Spinal cord (tissue), 10 donors: ENCODE data around the gene CYP2S1. TPM values are rescaled to one million over a fixed set of nuclear protein-coding genes. Genes with fewer than 3 reads are reported as not detected.

ENCODE experiments used
- DNase-seq, 6 donors: peaks; one replicate each; pipeline versions ENCODE4 v3.0.0 to v3.0.0-alpha.2; 2013 to 2015; ENCODE audit warnings: low spot score in 6 of 6, low read depth in 4 of 6
- H3K27ac ChIP-seq: one replicate; pipeline ENCODE4 v1.5.1; 2013; ENCODE audit warnings: low read depth, low read length, control low read depth
- H3K27me3 ChIP-seq: one replicate; pipeline ENCODE4 v1.6.1; 2013; ENCODE audit warnings: low read length; ENCODE audit not compliant: control insufficient read depth, insufficient read depth
- H3K36me3 ChIP-seq: one replicate; pipeline ENCODE4 v1.6.1; 2013; ENCODE audit warnings: low read length; ENCODE audit not compliant: control insufficient read depth, insufficient read depth
- H3K4me1 ChIP-seq: one replicate; pipeline ENCODE4 v1.6.1; 2013; ENCODE audit warnings: low read length; ENCODE audit not compliant: control insufficient read depth, insufficient read depth
- H3K4me3 ChIP-seq: one replicate; pipeline ENCODE4 v1.5.1; 2013; ENCODE audit warnings: low read depth, low read length, control low read depth
- H3K9me3 ChIP-seq: one replicate; pipeline ENCODE4 v1.6.1; 2013; ENCODE audit warnings: low read length; ENCODE audit not compliant: control insufficient read depth, insufficient read depth
- WGBS: methylation state at CpG from one replicate; pipeline ENCODE4 v1.1.5; 2013; ENCODE audit warnings: missing lambda C conversion rate; ENCODE audit not compliant: insufficient coverage; 5-methylcytosine and 5-hydroxymethylcytosine counted together
- polyA plus RNA-seq, 2 donors: library from polyadenylated mRNA; unstranded; fragments of 120-200 nt; gene quantifications; one replicate each; pipeline ENCODE4 v1.2.1, GENCODE V29; 2013; ENCODE audit not compliant: insufficient read length in 2 of 2
- total RNA-seq, 2 donors: library from RNA; depleted of rRNA in 1 of 2; stranded (reverse); fragments of 120-200 nt in 1 of 2; fragments of >200 nt in 1 of 2; gene quantifications; one replicate each; pipeline versions ENCODE4 v1.2.3 to v1.2.4, GENCODE V29; 2013 to 2014
- donor health status: healthy.

The CYP2S1 gene
- total and polyA plus RNA-seq, 4 donors: 0.44 to 4.8 (median 3.5) TPM

- DNase-seq: no peak
- H3K27me3 ChIP-seq: peaks cover 5% of the 10 kb centered on the region
- peaks cover 41% of the 10 kb centered on the region for H3K4me1 ChIP-seq
- WGBS: 72% methylated on average over 6 of the region's 7 CpGs
- no peak overlapping the region for H3K27ac ChIP-seq
- no peaks in the 10 kb centered on the region for H3K9me3 ChIP-seq
- H3K4me3 ChIP-seq: no peak overlapping the region
- peaks cover 10% of the 10 kb centered on the region for H3K36me3 ChIP-seq
Measured at GRCh38 chr19:41217741-41218140, 24.7 kb downstream of the CYP2S1 start.

GRCh38 chr19:41218249-41218614 lies 25.2 kb downstream of the CYP2S1 start:
- Histone ChIP-seq H3K4me1 (peaks cover 41% of the 10 kb centered on the region), H3K27ac (peak overlapping the region; percentile 72), H3K9me3 (no peaks in the 10 kb centered on the region), H3K4me3 (no peak overlapping the region), H3K36me3 (peaks cover 10% of the 10 kb centered on the region), H3K27me3 (peaks cover 5% of the 10 kb centered on the region)
- WGBS: 57% methylated on average over 5 of the region's 7 CpGs
- no peak for DNase-seq

- DNase-seq: peak in 5 of 6 donors; percentile 48 to 91 (median 67)
- Histone ChIP-seq H3K27ac (peak within 1 kb of the TSS; percentile 72), H3K4me1 (peaks cover 41% of the 10 kb centered on the region), H3K27me3 (peaks cover 5% of the 10 kb centered on the region), H3K9me3 (no peaks in the 10 kb centered on the region), H3K4me3 (peak within 1 kb of the TSS; percentile 71), H3K36me3 (peaks cover 14% of the 10 kb centered on the region)
- 4% methylated on average over 30 of the region's 32 CpGs for WGBS
Measured at GRCh38 chr19:41218615-41219507, 25.8 kb downstream of the CYP2S1 start, which contains the start of gene AXL. Gene AXL, plus strand, starts transcription at chr19:41219223. Its CDS starts 170 bp downstream, at chr19:41219393.

- 42% methylated on average over 11 of the region's 16 CpGs for WGBS
- DNase-seq: no peak
- Histone ChIP-seq H3K27me3 (peaks cover 5% of the 10 kb centered on the region), H3K36me3 (peaks cover 14% of the 10 kb centered on the region), H3K27ac (peak overlapping the region; percentile 72), H3K4me3 (peak overlapping the region; percentile 71), H3K4me1 (peaks cover 41% of the 10 kb centered on the region), H3K9me3 (no peaks in the 10 kb centered on the region)
Measured at GRCh38 chr19:41219924-41220567, 27.0 kb downstream of the CYP2S1 start.

- Histone ChIP-seq H3K4me1 (peaks cover 43% of the 10 kb centered on the region), H3K4me3 (peak overlapping the region; percentile 71), H3K27ac (no peak overlapping the region), H3K27me3 (peaks cover 5% of the 10 kb centered on the region), H3K36me3 (peaks cover 14% of the 10 kb centered on the region), H3K9me3 (no peaks in the 10 kb centered on the region)
- WGBS: 70% methylated on average over 7 of the region's 9 CpGs
- DNase-seq: no peak
Measured at GRCh38 chr19:41220811-41221210, 27.8 kb downstream of the CYP2S1 start.

GRCh38 chr19:41221514-41222205 lies 28.6 kb downstream of the CYP2S1 start:
- Histone ChIP-seq H3K4me1 (peaks cover 48% of the 10 kb centered on the region), H3K36me3 (peaks cover 14% of the 10 kb centered on the region), H3K4me3 (no peak overlapping the region), H3K27ac (no peak overlapping the region), H3K9me3 (no peaks in the 10 kb centered on the region), H3K27me3 (peaks cover 5% of the 10 kb centered on the region)
- DNase-seq: no peak
- WGBS: 91% methylated on average over 12 of the region's 20 CpGs

GRCh38 chr19:41222240-41222639 lies 29.2 kb downstream of the CYP2S1 start:
- H3K4me1 ChIP-seq: peaks cover 48% of the 10 kb centered on the region

GRCh38 chr19:41223431-41224234 lies 30.6 kb downstream of the CYP2S1 start:
- H3K9me3 ChIP-seq: no peaks in the 10 kb centered on the region
- H3K36me3 ChIP-seq: peaks cover 14% of the 10 kb centered on the region
- H3K27ac ChIP-seq: no peak overlapping the region
- WGBS: 70% methylated on average over 8 of the region's 8 CpGs
- H3K4me3 ChIP-seq: no peak overlapping the region
- no peak for DNase-seq
- H3K4me1 ChIP-seq: peaks cover 40% of the 10 kb centered on the region
- H3K27me3 ChIP-seq: peaks cover 5% of the 10 kb centered on the region

More at GRCh38 chr19:41222240-41222639, 29.2 kb downstream of the CYP2S1 start:
- Histone ChIP-seq H3K27ac (no peak overlapping the region), H3K27me3 (peaks cover 5% of the 10 kb centered on the region), H3K9me3 (no peaks in the 10 kb centered on the region), H3K4me3 (no peak overlapping the region), H3K36me3 (peaks cover 14% of the 10 kb centered on the region)
- DNase-seq: no peak
- WGBS: 41% methylated on average over 5 of the region's 10 CpGs

- H3K9me3 ChIP-seq: no peaks in the 10 kb centered on the region
- WGBS: 89% methylated on average over 4 of the region's 7 CpGs
- H3K27me3 ChIP-seq: no peaks in the 10 kb centered on the region
- no peak for DNase-seq
- no peak overlapping the region for H3K27ac ChIP-seq
- H3K36me3 ChIP-seq: peaks cover 14% of the 10 kb centered on the region
- peaks cover 33% of the 10 kb centered on the region for H3K4me1 ChIP-seq
- no peak overlapping the region for H3K4me3 ChIP-seq
Measured at GRCh38 chr19:41224632-41225031, 31.6 kb downstream of the CYP2S1 start.
